Calu3 (cell line): ENCODE measurements around the gene WDFY4. TPM values are rescaled to one million over a fixed set of nuclear protein-coding genes. Genes with fewer than 3 reads are reported as not detected.

Source experiments
- BruUV-seq: library from RNA; stranded (reverse); fragments of 400-500 nt; replicated peaks from 2 replicates; lab custom pipeline; 2021; lab: Mats Ljungman, UMichigan
- CTCF ChIA-PET: fragments of 300-600 bp; sonication (Branson Sonifier 250); formaldehyde crosslinking; loops from one replicate; lab custom pipeline; 2022; ENCODE audit warnings: antibody characterized with exemption; lab: Charles Lee
- DNase-seq: peaks from one replicate; pipeline ENCODE4 v3.0.0; 2022
- H3K27ac Mint-ChIP-seq: one replicate; pipeline ENCODE4 v1.8.0; 2022; ENCODE audit warnings: mixed read lengths; ENCODE audit not compliant: unreplicated experiment
- H3K27me3 Mint-ChIP-seq: one replicate; pipeline ENCODE4 v1.8.0; 2022; ENCODE audit warnings: mixed read lengths; ENCODE audit not compliant: unreplicated experiment
- H3K36me3 Mint-ChIP-seq: one replicate; pipeline ENCODE4 v1.8.0; 2022; ENCODE audit warnings: mild to moderate bottlenecking, moderate library complexity, mixed read lengths; ENCODE audit not compliant: insufficient read depth, unreplicated experiment
- H3K4me1 Mint-ChIP-seq: one replicate; pipeline ENCODE4 v1.8.0; 2022; ENCODE audit warnings: mild to moderate bottlenecking, low read depth, mixed read lengths; ENCODE audit not compliant: unreplicated experiment
- H3K4me3 Mint-ChIP-seq: one replicate; pipeline ENCODE4 v1.8.0; 2022; ENCODE audit warnings: mild to moderate bottlenecking, low read depth, moderate library complexity, mixed read lengths; ENCODE audit not compliant: unreplicated experiment
- H3K9me3 Mint-ChIP-seq: one replicate; pipeline ENCODE4 v1.8.0; 2022; ENCODE audit warnings: low read depth, mixed read lengths; ENCODE audit not compliant: unreplicated experiment
- CTCF ChIP-seq: fragments of 200-600 bp; IDR thresholded peaks from one replicate; pipeline ENCODE4 v1.8.0; 2022; ENCODE audit warnings: antibody characterized with exemption; ENCODE audit not compliant: unreplicated experiment
- intact Hi-C: fragments of 100-400 bp; cut with micrococcal nuclease; formaldehyde crosslinking; loops from one replicate; pipeline ENCODE4 v1.10.0; 2022; ENCODE audit not compliant: unreplicated experiment
- total RNA-seq: library from RNA; stranded (reverse); gene quantifications from 2 replicates; pipeline ENCODE4 v1.2.3, GENCODE V29; 2022

Gene WDFY4
- total RNA-seq, 1 experiment from 2014 or later: not detected

GRCh38 chr10:48820231-48820630 lies 135.6 kb downstream of the WDFY4 start:
- H3K27ac Mint-ChIP-seq: no peak overlapping the region
- no peak overlapping the region for H3K4me3 Mint-ChIP-seq
- intact Hi-C loops: no loop called here
- no peaks in the 10 kb centered on the region for H3K36me3 Mint-ChIP-seq
- no TSS peak for BruUV-seq
- TF ChIP-seq CTCF: no peak
- H3K9me3 Mint-ChIP-seq: no peaks in the 10 kb centered on the region
- DNase-seq: no peak
- CTCF ChIA-PET: no interaction called here
- H3K27me3 Mint-ChIP-seq: peaks cover 63% of the 10 kb centered on the region
- H3K4me1 Mint-ChIP-seq: no peaks in the 10 kb centered on the region

- Mint-ChIP-seq H3K4me3 (no peak overlapping the region), H3K36me3 (no peaks in the 10 kb centered on the region), H3K27ac (no peak overlapping the region), H3K27me3 (peaks cover 63% of the 10 kb centered on the region), H3K4me1 (no peaks in the 10 kb centered on the region), H3K9me3 (no peaks in the 10 kb centered on the region)
- TF ChIP-seq CTCF: no peak
- no peak for DNase-seq
- CTCF ChIA-PET: no interaction called here
- no TSS peak for BruUV-seq
- intact Hi-C loops: no loop called here
Observed at GRCh38 chr10:48820699-48821098, 136.0 kb downstream of the WDFY4 start.

- H3K36me3 Mint-ChIP-seq: no peaks in the 10 kb centered on the region
- DNase-seq: no peak
- intact Hi-C loops: no loop called here
- no peak overlapping the region for H3K4me3 Mint-ChIP-seq
- peaks cover 63% of the 10 kb centered on the region for H3K27me3 Mint-ChIP-seq
- no peaks in the 10 kb centered on the region for H3K4me1 Mint-ChIP-seq
- no peak overlapping the region for H3K27ac Mint-ChIP-seq
- no peaks in the 10 kb centered on the region for H3K9me3 Mint-ChIP-seq
- no peak for TF ChIP-seq CTCF
- BruUV-seq: no TSS peak
- CTCF ChIA-PET: no interaction called here
Observed at GRCh38 chr10:48821111-48821510, 136.4 kb downstream of the WDFY4 start.

- Mint-ChIP-seq H3K4me1 (no peaks in the 10 kb centered on the region), H3K9me3 (no peaks in the 10 kb centered on the region), H3K4me3 (no peak overlapping the region), H3K27ac (no peak overlapping the region), H3K27me3 (peaks cover 63% of the 10 kb centered on the region), H3K36me3 (no peaks in the 10 kb centered on the region)
- intact Hi-C loops: no loop called here
- BruUV-seq: no TSS peak
- no peak for DNase-seq
- CTCF ChIA-PET: no interaction called here
- no peak for TF ChIP-seq CTCF
Observed at GRCh38 chr10:48821692-48822091, 137.0 kb downstream of the WDFY4 start.
